Tibial artery (tissue), 4 donors: Measurements from ENCODE around the gene ADRM1.

Experiments used
- DNase-seq, 2 donors: peaks; one replicate each; pipeline ENCODE4 v3.0.0-alpha.2; 2019
- H3K27ac ChIP-seq, 2 donors: fragments of 200-600 bp; sonication (generic) in 1 of 2; 1 replicate in 1 of 2; 2 replicates in 1 of 2; pipeline ENCODE4 v1.5.1; 2018 to 2019; ENCODE audit warnings: mild to moderate bottlenecking in 1 of 2
- H3K27me3 ChIP-seq, 2 donors: fragments of 200-600 bp; sonication (generic) in 1 of 2; one replicate each; pipeline versions ENCODE4 v1.5.1 to v1.6.0; 2016 to 2019
- H3K36me3 ChIP-seq, 3 donors: fragments of 200-600 bp; sonication (generic) in 2 of 3; one replicate each; pipeline ENCODE4 v1.5.1; 2016 to 2019; ENCODE audit warnings: mild to moderate bottlenecking in 2 of 3
- H3K4me1 ChIP-seq, 4 donors: fragments of 200-600 bp; sonication (generic) in 2 of 4; 1 replicate in 3 of 4; 2 replicates in 1 of 4; pipeline ENCODE4 v1.5.1; 2016 to 2019
- H3K4me3 ChIP-seq, 2 donors: fragments of 200-600 bp; sonication (generic) in 1 of 2; 1 replicate in 1 of 2; 2 replicates in 1 of 2; pipeline ENCODE4 v1.5.1; 2018 to 2019; ENCODE audit warnings: mild to moderate bottlenecking in 2 of 2
- H3K9me3 ChIP-seq, 3 donors: fragments of 200-600 bp; sonication (generic) in 1 of 3; one replicate each; pipeline ENCODE4 v1.5.1; 2016 to 2019
- intact Hi-C: fragments of 100-400 bp; cut with DNase I; formaldehyde crosslinking; loops from one replicate; pipeline ENCODE4 v1.15.0; 2023; ENCODE audit warnings: low total_unique reads
- TF ChIP-seq, protein P1 (sequence below), 2 experiments: fragments of 200-600 bp in 1 of 2; fragments of 450-650 bp in 1 of 2; IDR thresholded peaks; one replicate each; pipeline ENCODE4 v1.5.1; 2017 to 2019; ENCODE audit warnings: antibody characterized with exemption in 2 of 2, mild to moderate bottlenecking in 1 of 2, moderate library complexity in 1 of 2

The ADRM1 gene

DNA sequence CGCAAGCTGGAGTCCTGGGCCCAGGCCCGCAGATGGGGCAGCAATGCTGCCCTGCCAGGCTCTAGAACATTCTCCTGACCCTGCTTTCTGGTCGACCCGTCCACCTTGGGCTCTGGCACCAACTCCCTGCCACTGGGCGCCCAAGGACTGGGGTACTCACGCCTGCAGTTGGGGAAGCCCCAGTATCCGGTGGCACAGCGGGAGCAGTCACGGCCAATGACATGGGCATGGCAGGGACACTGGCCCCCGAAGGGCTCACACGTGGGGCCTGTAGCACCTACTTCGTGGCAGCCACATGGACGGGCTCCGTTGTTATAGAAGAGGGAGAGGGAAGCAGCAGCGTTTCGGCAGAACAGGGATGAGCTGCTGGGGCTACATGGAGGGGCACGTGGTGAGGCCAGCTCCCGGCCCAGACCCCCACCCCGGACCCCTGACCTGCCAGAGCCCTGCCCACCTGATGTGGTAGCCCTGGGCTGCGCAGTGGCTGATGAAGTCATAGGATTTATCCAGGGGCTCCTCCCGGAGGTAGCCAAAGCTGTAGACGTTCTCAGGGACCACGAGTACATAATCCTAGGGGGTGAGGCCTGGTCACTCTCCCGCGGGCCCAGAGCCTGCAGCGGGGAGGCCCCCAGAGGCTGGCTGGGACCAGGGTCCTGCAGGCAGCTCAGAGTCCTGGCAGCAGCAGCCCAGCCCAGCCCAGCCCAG is 26.0 kb downstream of the ADRM1 start:
- Histone ChIP-seq H3K4me3 (no peak overlapping the region), H3K4me1 (no peaks in the 10 kb centered on the region), H3K27ac (no peak overlapping the region), H3K9me3 (no peaks in the 10 kb centered on the region), H3K36me3 (peaks cover 100% of the 10 kb centered on the region in 3 donors), H3K27me3 (no peaks in the 10 kb centered on the region)
- TF ChIP-seq, protein P1, sequence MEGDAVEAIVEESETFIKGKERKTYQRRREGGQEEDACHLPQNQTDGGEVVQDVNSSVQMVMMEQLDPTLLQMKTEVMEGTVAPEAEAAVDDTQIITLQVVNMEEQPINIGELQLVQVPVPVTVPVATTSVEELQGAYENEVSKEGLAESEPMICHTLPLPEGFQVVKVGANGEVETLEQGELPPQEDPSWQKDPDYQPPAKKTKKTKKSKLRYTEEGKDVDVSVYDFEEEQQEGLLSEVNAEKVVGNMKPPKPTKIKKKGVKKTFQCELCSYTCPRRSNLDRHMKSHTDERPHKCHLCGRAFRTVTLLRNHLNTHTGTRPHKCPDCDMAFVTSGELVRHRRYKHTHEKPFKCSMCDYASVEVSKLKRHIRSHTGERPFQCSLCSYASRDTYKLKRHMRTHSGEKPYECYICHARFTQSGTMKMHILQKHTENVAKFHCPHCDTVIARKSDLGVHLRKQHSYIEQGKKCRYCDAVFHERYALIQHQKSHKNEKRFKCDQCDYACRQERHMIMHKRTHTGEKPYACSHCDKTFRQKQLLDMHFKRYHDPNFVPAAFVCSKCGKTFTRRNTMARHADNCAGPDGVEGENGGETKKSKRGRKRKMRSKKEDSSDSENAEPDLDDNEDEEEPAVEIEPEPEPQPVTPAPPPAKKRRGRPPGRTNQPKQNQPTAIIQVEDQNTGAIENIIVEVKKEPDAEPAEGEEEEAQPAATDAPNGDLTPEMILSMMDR (IDR thresholded peaks at IDR 0.05): no peak
- intact Hi-C loops: no loop called here
- DNase-seq: no peak

DNA sequence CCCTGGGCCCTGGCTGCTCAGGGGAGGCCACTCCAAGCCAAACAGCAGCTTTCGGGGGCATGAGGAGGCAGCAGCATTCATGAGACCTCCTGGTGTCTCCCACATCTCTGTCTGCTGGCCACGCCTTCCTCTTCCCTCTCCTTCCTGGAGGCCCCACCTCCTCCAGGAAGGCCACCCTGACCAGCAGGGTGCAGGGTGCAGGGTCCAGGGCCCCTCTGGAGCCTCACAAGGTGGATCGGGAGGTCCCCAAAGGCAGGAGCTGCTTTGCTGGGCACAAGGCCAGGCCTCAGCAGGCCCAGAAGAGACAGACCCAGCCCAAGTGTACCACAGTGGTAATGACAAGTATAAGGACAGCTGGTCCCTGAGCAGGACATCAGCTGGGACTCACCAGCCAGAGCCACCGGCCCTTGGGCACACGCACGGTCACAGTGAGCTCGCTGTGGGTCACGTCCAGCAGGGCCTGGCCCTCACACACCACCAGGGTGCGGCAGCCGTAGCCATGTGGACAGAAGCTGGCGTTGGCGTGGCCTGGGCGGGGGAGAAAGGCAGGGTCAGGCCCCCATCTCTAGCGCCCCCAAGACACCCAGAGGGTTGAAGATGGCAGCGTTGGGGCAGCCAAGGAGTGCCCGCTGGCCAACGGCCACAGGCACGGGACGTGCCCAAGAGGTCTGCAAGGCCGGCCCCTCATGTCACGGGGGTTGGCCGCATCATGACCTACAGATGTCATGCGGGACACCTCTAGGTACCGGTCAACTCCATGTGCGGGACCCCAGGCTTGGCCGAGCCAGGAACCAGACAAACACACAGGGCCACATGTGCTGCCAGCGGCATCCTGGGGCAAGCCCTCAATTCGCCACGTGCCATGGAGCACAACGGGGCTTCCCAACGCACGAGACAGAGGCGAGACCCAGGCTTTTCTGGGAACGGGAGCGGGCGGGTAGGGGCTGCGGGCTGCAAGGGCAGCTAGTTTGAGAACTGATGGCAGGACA is 26.9 kb downstream of the ADRM1 start:
- no peak for DNase-seq
- Histone ChIP-seq H3K4me1 (no peaks in the 10 kb centered on the region), H3K27me3 (no peaks in the 10 kb centered on the region), H3K27ac (no peak overlapping the region), H3K9me3 (no peaks in the 10 kb centered on the region), H3K36me3 (peaks cover 100% of the 10 kb centered on the region in 3 donors), H3K4me3 (no peak overlapping the region)
- intact Hi-C loops: no loop called here
- TF ChIP-seq, protein P1 (IDR thresholded peaks at IDR 0.05): no peak

GRCh38 chr20:62330576-62331317 is 27.9 kb downstream of the ADRM1 start:
- Histone ChIP-seq H3K9me3 (no peaks in the 10 kb centered on the region), H3K27me3 (no peaks in the 10 kb centered on the region), H3K4me1 (no peaks in the 10 kb centered on the region), H3K27ac (no peak overlapping the region), H3K4me3 (no peak overlapping the region), H3K36me3 (peaks cover 99 to 100% (median 100%) of the 10 kb centered on the region in 3 donors)
- no peak for DNase-seq
- intact Hi-C loops: no loop called here
- TF ChIP-seq, protein P1 (IDR thresholded peaks at IDR 0.05): no peak

GRCh38 chr20:62331347-62331746 is 28.6 kb downstream of the ADRM1 start:
- DNase-seq: no peak
- Histone ChIP-seq H3K36me3 (peaks cover 99 to 100% (median 100%) of the 10 kb centered on the region in 3 donors), H3K4me3 (no peak overlapping the region), H3K27ac (no peak overlapping the region), H3K4me1 (no peaks in the 10 kb centered on the region), H3K9me3 (no peaks in the 10 kb centered on the region), H3K27me3 (no peaks in the 10 kb centered on the region)
- intact Hi-C loops: no loop called here
- TF ChIP-seq, protein P1 (IDR thresholded peaks at IDR 0.05): no peak

GRCh38 chr20:62332421-62332820 is 29.6 kb downstream of the ADRM1 start:
- Histone ChIP-seq H3K4me1 (no peaks in the 10 kb centered on the region), H3K27ac (no peak overlapping the region), H3K36me3 (peaks cover 99 to 100% (median 100%) of the 10 kb centered on the region in 3 donors), H3K4me3 (no peak overlapping the region), H3K9me3 (no peaks in the 10 kb centered on the region), H3K27me3 (no peaks in the 10 kb centered on the region)
- TF ChIP-seq, protein P1 (IDR thresholded peaks at IDR 0.05): no peak
- no peak for DNase-seq
- intact Hi-C loops: no loop called here
